ENCODE results near the gene ULK4.

ULK4 gene

DNA sequence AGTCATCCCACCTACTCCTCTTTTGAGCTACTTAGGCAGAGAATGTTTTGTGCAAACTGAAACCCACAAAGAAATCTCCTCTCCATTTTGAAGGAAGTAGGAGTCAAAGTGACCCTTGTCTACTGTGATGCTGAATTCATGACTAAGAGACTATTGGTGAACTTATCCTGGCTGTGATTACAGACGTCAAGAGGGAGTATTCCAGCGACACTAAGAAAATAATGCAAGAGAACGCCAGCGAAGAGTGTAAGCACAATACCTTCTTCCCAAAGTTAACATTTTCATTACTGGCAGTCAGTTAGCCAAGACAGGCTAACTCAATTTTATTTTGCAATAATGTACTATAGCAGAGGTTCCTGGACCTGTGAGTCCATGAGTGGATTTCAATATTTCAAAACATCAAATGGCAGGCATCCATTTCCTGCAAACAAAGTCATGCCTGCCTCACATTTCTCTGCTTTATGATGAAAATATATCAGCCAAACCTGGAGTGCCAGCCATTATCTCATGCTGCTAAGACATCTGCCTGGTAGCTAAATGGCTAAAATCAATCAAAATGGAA, 703.6 kb downstream of the ULK4 start:
- Histone ChIP-seq H3K36me3 (ENCODE audit: insufficient read depth, low read length) (no peaks in the 10 kb centered on the region), H3K9ac (ENCODE audit: low read length) (no peak overlapping the region), H3K4me1 (ENCODE audit: insufficient read depth, low read length) (no peaks in the 10 kb centered on the region), H3K27ac (ENCODE audit: low read depth, low read length) (no peak overlapping the region), H3K9me3 (ENCODE audit: low read length) (no peaks in the 10 kb centered on the region), H3K4me3 (ENCODE audit: low read depth in 1 of 2, low read length in 2 of 2) (no peak overlapping the region), H3K27me3 (ENCODE audit: control insufficient read depth in 1 of 2, insufficient read depth in 2 of 2, low read length in 2 of 2) (no peaks in the 10 kb centered on the region)

DNA sequence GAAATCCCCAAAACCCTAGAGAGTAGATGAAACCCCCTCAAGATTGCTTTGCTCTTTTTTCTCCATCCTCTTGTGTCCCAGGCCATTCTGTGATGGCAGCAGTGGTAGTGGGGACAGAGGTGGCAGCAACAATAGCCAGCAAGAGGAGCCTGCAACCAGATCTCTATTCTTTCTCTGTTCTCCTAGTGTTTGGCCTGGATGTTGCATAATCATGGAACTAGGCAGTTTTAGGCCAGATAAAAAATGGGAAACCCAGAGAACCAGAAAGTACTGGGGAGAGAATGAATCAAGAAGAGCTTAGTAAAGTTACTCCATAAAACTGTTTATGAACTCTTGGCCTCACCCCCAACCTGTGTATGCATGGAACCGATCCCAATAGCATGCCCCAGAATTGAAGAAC, 710.3 kb downstream of the ULK4 start:
- no peaks in the 10 kb centered on the region for H3K27me3 ChIP-seq (ENCODE audit: control insufficient read depth in 1 of 2, insufficient read depth in 2 of 2, low read length in 2 of 2)
- H3K4me3 ChIP-seq (ENCODE audit: low read depth in 1 of 2, low read length in 2 of 2), result no peak overlapping the region
- H3K27ac ChIP-seq (ENCODE audit: low read depth, low read length), result no peak overlapping the region
- H3K36me3 ChIP-seq (ENCODE audit: insufficient read depth, low read length), result no peaks in the 10 kb centered on the region
- no peak overlapping the region for H3K9ac ChIP-seq (ENCODE audit: low read length)
- H3K4me1 ChIP-seq (ENCODE audit: insufficient read depth, low read length), result no peaks in the 10 kb centered on the region
- H3K9me3 ChIP-seq (ENCODE audit: low read length), result no peaks in the 10 kb centered on the region

DNA sequence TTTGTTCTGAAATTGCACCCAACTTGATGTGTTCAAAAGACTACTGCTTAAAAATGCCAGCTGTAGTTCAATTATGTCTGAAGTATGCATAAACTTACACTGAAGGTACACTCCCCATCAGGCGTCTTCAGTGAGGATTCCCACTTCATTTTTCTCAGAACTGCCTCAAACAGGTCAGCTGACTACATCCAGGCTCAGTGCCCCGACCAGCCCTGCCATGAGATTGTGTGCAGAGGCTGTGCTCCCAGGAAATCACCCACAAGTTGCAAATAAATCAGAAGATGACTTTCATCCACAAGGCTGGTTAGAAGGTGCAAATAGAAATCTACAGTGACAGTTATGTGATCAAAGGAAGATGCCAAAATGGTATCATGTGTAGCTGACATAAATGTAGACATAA, 711.1 kb downstream of the ULK4 start:
- no peaks in the 10 kb centered on the region for H3K27me3 ChIP-seq (ENCODE audit: control insufficient read depth in 1 of 2, insufficient read depth in 2 of 2, low read length in 2 of 2)
- no peaks in the 10 kb centered on the region for H3K4me1 ChIP-seq (ENCODE audit: insufficient read depth, low read length)
- H3K36me3 ChIP-seq (ENCODE audit: insufficient read depth, low read length), result no peaks in the 10 kb centered on the region
- H3K4me3 ChIP-seq (ENCODE audit: low read depth in 1 of 2, low read length in 2 of 2), result no peak overlapping the region
- no peak overlapping the region for H3K9ac ChIP-seq (ENCODE audit: low read length)
- H3K27ac ChIP-seq (ENCODE audit: low read depth, low read length), result no peak overlapping the region
- H3K9me3 ChIP-seq (ENCODE audit: low read length), result no peaks in the 10 kb centered on the region

DNA sequence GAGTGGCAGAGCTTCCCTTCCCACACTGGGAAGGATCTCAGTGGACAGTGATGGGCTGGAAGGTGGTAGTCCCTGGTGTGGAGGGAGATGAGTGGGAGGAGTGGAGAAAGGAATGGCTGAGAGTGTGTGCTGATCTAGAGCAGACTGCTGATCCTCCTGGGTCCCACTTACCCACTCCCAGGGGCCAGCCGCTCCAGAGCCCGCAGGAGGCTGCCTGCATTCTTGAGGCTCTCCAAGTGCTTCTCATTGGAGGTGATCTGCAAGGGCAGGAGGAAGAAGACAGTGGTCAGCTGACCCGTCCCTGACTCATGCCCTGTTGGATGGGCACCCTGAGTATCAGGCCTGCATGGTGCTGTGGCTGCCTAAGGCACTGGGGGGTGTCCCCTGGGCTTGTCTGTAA, 712.6 kb downstream of the ULK4 start:
- Histone ChIP-seq H3K36me3 (ENCODE audit: insufficient read depth, low read length) (no peaks in the 10 kb centered on the region), H3K4me1 (ENCODE audit: insufficient read depth, low read length) (no peaks in the 10 kb centered on the region), H3K4me3 (ENCODE audit: low read depth in 1 of 2, low read length in 2 of 2) (no peak overlapping the region), H3K9ac (ENCODE audit: low read length) (no peak overlapping the region), H3K27ac (ENCODE audit: low read depth, low read length) (no peak overlapping the region), H3K27me3 (ENCODE audit: control insufficient read depth in 1 of 2, insufficient read depth in 2 of 2, low read length in 2 of 2) (no peaks in the 10 kb centered on the region), H3K9me3 (ENCODE audit: low read length) (no peaks in the 10 kb centered on the region)

DNA sequence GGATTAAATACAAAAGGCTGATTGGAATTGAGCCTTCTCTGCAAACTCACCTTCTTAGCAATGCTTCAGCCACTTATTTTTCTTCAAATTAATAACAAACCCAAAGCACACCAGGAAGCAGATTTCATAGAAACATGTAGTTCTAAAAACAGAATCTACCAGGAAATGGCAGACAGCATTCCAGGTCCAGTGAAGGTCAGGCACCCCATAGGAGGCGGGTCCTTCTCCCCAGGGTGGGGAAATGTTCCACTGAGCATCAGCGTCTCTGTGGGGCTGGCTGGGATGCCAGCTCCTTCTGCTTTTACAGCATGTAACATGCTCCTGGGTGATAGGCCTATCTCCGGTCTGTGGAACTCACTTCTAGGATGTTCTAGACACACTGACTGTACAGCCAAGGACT, 713.4 kb downstream of the ULK4 start:
- Histone ChIP-seq H3K9ac (ENCODE audit: low read length) (no peak overlapping the region), H3K27me3 (ENCODE audit: control insufficient read depth in 1 of 2, insufficient read depth in 2 of 2, low read length in 2 of 2) (no peaks in the 10 kb centered on the region), H3K4me3 (ENCODE audit: low read depth in 1 of 2, low read length in 2 of 2) (no peak overlapping the region), H3K4me1 (ENCODE audit: insufficient read depth, low read length) (no peaks in the 10 kb centered on the region), H3K36me3 (ENCODE audit: insufficient read depth, low read length) (no peaks in the 10 kb centered on the region), H3K27ac (ENCODE audit: low read depth, low read length) (no peak overlapping the region), H3K9me3 (ENCODE audit: low read length) (no peaks in the 10 kb centered on the region)

DNA sequence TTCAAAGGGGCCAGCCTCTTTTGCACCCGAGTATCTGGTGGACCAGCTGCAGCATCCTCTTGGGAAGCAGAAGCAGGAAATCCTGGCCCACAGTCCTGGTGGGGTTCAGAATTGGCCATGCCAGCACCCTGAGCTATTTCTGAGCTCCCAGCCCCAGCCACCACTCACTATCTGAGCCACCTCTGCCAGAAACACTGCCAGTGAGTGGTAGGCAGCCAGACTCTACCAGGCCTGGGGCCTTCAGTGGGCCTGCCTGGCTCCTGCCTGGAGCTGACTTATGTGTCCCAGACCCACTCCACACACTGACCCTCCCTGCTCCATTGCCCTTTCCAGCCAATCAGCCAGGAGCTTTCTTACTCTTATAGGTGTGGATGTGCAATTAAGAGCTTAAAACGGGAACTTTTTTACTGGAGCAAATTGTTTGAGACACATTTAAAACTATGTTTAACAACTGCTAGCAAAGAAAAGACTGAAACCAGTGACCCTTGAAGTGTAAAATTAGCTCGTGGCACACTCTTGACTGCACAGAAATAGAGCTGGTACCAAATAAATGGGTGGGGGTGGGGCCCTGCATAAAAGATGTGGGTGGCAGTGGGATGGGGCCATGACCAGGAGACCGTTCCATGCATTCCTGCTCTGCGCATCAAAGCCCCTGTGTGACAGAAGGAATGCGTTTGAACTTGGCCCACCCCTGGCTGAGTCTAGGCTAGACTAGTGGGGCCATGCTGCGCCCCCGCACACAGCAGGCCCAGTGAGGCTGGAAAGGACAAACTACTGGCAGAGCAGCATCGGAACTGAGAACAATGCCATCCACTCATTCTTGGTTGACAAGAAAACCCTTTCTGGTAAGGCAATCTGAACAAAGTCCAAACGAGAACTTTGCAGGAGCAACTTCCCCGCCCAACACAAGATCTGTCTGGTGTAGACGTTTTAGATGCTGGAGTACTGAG, 714.6 kb downstream of the ULK4 start:
- Histone ChIP-seq H3K27me3 (ENCODE audit: control insufficient read depth in 1 of 2, insufficient read depth in 2 of 2, low read length in 2 of 2) (no peaks in the 10 kb centered on the region), H3K27ac (ENCODE audit: low read depth, low read length) (no peak overlapping the region), H3K36me3 (ENCODE audit: insufficient read depth, low read length) (no peaks in the 10 kb centered on the region), H3K4me3 (ENCODE audit: low read depth in 1 of 2, low read length in 2 of 2) (no peak overlapping the region), H3K9me3 (ENCODE audit: low read length) (no peaks in the 10 kb centered on the region), H3K4me1 (ENCODE audit: insufficient read depth, low read length) (no peaks in the 10 kb centered on the region), H3K9ac (ENCODE audit: low read length) (no peak overlapping the region)

DNA sequence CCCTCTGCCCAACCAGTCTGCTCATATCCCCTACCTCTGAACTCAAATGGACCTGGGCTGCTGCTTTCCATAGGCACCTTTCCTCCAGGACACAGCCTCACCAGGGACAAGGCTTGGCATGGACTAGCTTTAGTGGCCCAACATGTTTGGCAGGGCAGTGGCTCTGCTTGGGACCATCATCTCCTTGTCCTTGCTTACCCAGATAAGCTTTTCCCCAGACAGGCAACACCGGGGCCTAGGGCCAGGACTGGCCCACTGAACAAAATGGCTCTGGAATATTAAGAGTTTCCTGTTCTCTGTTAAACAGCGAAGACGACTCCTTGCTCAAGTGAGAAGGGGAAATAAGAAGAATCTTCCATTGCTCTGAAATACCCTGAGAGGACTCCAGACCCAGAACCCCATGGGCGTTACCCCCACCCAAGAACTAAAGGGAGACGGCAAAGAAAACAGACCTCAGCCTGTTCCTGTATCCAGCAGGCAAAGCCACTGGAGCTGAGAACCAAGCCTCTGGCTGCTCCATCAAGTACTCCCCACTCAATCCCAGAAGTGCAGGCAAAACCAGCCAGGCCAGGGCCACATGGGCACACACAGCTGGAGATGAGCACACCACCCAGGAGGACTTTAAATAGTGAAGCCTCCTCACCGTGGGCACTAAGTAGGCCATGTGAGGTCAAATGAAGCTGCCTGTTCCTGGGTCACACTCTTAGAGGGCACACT, 717.1 kb downstream of the ULK4 start:
- Histone ChIP-seq H3K36me3 (ENCODE audit: insufficient read depth, low read length) (peaks cover 13% of the 10 kb centered on the region), H3K4me3 (ENCODE audit: low read depth in 1 of 2, low read length in 2 of 2) (no peak overlapping the region), H3K4me1 (ENCODE audit: insufficient read depth, low read length) (no peaks in the 10 kb centered on the region), H3K27me3 (ENCODE audit: control insufficient read depth in 1 of 2, insufficient read depth in 2 of 2, low read length in 2 of 2) (no peaks in the 10 kb centered on the region), H3K9me3 (ENCODE audit: low read length) (no peaks in the 10 kb centered on the region), H3K27ac (ENCODE audit: low read depth, low read length) (no peak overlapping the region), H3K9ac (ENCODE audit: low read length) (no peak overlapping the region)

DNA sequence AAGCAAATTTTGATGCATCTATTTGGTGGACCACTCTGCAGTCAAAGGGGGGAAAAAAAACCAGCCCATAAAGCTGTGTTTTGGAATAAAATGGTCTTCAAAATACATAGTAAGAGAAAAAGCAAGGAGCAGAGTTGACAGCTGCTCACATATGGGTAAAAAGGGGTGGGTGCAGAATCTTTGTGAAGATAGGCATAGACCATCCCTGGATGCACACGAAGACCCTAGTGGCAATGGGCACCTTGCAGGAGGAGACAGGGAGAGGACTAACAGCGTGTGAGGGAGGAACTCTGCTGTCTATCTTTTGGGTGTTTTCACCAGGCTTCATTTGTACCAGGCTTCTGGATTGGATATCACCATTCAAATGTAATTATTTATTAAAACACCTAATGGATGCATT, 718.7 kb downstream of the ULK4 start:
- Histone ChIP-seq H3K4me3 (ENCODE audit: low read depth in 1 of 2, low read length in 2 of 2) (no peak overlapping the region), H3K27me3 (ENCODE audit: control insufficient read depth in 1 of 2, insufficient read depth in 2 of 2, low read length in 2 of 2) (no peaks in the 10 kb centered on the region), H3K36me3 (ENCODE audit: insufficient read depth, low read length) (peaks cover 27% of the 10 kb centered on the region), H3K27ac (ENCODE audit: low read depth, low read length) (no peak overlapping the region), H3K4me1 (ENCODE audit: insufficient read depth, low read length) (peaks cover 8% of the 10 kb centered on the region), H3K9ac (ENCODE audit: low read length) (no peak overlapping the region), H3K9me3 (ENCODE audit: low read length) (no peaks in the 10 kb centered on the region)

DNA sequence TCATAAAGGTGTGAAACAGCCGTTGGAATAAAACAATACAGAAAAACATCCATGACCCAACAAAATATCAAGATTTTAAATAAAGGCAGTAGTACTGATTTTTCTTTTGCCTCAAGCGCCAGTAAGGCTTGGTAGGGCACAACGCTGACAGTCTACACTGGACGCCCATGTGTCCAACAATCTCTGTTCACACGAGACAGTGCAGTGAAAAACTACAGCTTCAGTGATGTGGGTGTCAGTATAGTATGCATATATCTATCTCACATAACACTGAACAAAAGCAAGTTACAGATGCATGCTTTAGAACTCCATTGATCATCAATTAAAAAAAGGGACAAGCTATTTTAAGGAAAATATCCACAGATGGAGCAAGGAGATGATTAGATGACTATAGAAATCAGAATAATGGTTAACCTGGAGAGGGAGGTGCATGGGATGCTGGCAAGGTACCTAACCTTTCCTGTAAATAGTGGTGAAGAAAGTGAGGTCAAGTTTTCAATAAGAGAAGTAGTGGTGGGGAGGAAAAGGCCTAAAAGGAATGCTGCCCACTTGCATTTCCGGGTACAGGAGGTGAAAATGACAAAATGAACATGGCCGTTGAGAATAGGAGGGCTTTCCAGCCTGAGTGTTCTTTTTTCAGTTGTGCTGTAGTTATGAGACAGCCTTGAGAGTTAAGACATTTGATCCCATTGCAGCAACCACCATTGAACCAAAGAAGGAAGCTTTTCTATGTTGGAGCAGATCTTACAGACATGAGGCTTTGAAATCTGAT, 719.9 kb downstream of the ULK4 start:
- H3K27me3 ChIP-seq (ENCODE audit: control insufficient read depth in 1 of 2, insufficient read depth in 2 of 2, low read length in 2 of 2), result no peaks in the 10 kb centered on the region
- H3K36me3 ChIP-seq (ENCODE audit: insufficient read depth, low read length), result peaks cover 39% of the 10 kb centered on the region
- H3K4me3 ChIP-seq (ENCODE audit: low read depth in 1 of 2, low read length in 2 of 2), result no peak overlapping the region
- no peak overlapping the region for H3K9ac ChIP-seq (ENCODE audit: low read length)
- peaks cover 8% of the 10 kb centered on the region for H3K4me1 ChIP-seq (ENCODE audit: insufficient read depth, low read length)
- H3K9me3 ChIP-seq (ENCODE audit: low read length), result no peaks in the 10 kb centered on the region
- no peak overlapping the region for H3K27ac ChIP-seq (ENCODE audit: low read depth, low read length)

DNA sequence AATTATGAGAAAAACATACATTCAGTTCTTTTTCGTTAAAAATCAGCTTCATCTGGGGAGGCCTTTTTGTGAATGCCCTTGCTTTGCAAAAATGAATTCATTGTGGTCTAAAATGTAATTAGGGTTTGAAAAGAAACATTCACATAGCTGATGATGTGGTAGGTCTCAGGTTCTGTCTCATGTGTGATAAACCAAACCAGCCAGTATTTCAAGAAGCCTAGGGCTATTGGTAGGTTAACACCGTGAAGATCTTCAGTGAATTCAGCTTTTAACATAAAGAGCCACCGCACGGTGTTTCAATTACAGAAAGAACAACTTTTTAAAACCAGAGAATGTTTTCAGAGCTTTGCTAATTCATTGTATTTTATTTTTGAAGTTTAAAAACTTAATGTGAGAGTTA, 720.7 kb downstream of the ULK4 start:
- Histone ChIP-seq H3K9ac (ENCODE audit: low read length) (no peak overlapping the region), H3K36me3 (ENCODE audit: insufficient read depth, low read length) (peaks cover 47% of the 10 kb centered on the region), H3K27me3 (ENCODE audit: control insufficient read depth in 1 of 2, insufficient read depth in 2 of 2, low read length in 2 of 2) (no peaks in the 10 kb centered on the region), H3K4me3 (ENCODE audit: low read depth in 1 of 2, low read length in 2 of 2) (no peak overlapping the region), H3K4me1 (ENCODE audit: insufficient read depth, low read length) (peaks cover 8% of the 10 kb centered on the region), H3K27ac (ENCODE audit: low read depth, low read length) (no peak overlapping the region), H3K9me3 (ENCODE audit: low read length) (no peaks in the 10 kb centered on the region)

DNA sequence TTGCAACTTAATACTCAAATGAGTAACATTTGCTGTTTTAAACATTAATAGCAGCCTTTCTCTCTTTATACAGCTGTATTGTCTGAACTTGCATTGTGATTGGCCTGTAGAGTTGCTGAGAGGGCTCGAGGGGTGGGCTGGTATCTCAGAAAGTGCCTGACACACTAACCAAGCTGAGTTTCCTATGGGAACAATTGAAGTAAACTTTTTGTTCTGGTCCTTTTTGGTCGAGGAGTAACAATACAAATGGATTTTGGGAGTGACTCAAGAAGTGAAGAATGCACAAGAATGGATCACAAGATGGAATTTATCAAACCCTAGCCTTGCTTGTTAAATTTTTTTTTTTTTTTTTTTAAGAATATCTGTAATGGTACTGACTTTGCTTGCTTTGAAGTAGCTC, 722.3 kb downstream of the ULK4 start:
- Histone ChIP-seq H3K4me1 (ENCODE audit: insufficient read depth, low read length) (peaks cover 8% of the 10 kb centered on the region), H3K27ac (ENCODE audit: low read depth, low read length) (no peak overlapping the region), H3K36me3 (ENCODE audit: insufficient read depth, low read length) (peaks cover 63% of the 10 kb centered on the region)

More for the DNA sequence above, 722.3 kb downstream of the ULK4 start:
- Histone ChIP-seq H3K27me3 (ENCODE audit: control insufficient read depth in 1 of 2, insufficient read depth in 2 of 2, low read length in 2 of 2) (no peaks in the 10 kb centered on the region), H3K9ac (ENCODE audit: low read length) (no peak overlapping the region), H3K4me3 (ENCODE audit: low read depth in 1 of 2, low read length in 2 of 2) (no peak overlapping the region), H3K9me3 (ENCODE audit: low read length) (no peaks in the 10 kb centered on the region)
